NCI-H1417 (cell line): ENCODE measurements around the gene SOX8.
"Not testable (repeated sequence)": the region's sequence is repeated elsewhere in the genome, so short reads cannot be mapped to it uniquely, and the experiment has no call there.

Source experiments
- DNase-seq, 3 experiments: peaks; one replicate each; lab custom pipeline; 2025; lab: John Stamatoyannopoulos, UW

Gene SOX8

DNA sequence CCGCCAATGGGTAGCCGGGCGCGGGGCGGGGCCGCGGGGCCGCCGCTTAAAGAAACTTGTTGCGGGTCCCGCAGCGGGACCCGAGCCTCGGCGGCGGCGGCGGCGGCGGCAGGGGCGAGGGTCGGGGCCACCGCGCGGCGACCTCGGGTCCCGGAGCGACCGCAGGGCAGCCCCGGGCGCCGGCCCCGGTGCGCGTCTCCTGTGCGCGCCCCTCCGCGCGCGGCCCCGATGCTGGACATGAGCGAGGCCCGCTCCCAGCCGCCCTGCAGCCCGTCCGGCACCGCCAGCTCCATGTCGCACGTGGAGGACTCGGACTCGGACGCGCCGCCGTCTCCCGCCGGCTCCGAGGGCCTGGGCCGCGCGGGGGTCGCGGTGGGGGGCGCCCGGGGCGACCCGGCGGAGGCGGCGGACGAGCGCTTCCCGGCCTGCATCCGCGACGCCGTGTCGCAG is at the start of gene SOX8:
Gene SOX8 (plus strand): TSS at position 76 of the 450 bp plus-strand sequence. CDS start 153 bp downstream, at position 229.
- DNase-seq, result peak in 2 of 3 experiments; percentile 52 to 59

DNA sequence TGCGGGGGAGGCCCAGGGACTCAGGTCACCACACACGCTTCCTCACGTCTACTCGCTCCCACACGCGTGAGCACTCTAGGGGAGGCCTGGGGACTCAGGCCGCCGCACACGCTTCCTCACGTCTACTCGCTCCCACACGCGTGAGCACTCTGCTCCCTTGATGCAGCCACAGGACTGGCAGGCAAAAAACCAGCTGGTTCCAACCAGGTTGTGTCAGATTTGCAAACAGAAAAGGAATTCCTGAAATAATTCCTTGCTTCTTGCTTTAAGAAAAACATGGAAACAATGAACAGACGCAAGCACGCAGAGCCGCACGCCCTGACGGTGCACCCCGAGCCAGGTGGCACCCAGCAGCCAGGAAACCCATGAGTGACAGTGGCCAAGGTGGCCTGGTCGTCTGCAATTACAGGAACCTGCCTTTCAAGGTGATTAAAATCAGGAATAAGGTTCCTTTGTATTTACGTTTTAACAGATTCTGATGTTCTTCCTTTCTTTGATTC is 48.7 kb upstream of the SOX8 start:
- DNase-seq, result no peak

DNA sequence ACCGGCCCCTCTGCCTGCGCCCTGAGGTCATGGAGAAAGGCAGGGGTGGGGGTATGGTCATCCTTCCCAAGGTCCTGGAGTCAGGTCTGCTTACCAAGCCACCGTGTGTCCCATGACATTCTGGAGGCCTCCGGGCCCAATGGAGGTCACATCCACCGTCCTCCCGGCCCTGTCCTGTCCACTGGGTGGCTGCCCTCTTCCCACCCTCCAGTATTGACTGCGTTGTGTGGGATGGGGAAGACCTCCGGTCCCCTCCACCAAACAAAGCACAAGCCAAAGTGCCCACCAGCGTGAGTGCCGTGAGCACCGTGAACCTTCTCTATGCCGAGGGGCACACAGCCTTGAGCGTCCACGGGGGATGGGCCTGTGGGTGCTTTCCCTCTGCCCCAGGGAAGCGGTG is 48.0 kb upstream of the SOX8 start:
- no peak for DNase-seq

DNA sequence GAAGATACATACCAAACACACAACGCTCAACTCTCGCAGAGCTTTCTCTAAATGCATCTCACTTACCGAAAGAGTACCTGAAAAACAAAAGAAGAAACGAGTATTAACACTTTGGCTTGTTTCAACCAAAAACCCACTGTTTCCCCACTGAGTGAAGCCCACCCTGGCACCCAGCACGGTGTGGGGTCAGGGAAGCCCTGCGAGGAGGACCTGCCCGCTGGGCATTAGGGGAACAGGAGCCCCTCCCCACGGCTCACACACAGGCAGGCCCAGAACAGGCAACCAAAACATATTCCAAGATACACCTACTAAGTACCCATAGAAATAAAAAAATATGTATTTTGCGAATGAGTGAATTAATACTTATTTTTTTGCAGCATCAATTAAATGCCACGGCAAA is 47.4 kb upstream of the SOX8 start:
- no peak for DNase-seq

DNA sequence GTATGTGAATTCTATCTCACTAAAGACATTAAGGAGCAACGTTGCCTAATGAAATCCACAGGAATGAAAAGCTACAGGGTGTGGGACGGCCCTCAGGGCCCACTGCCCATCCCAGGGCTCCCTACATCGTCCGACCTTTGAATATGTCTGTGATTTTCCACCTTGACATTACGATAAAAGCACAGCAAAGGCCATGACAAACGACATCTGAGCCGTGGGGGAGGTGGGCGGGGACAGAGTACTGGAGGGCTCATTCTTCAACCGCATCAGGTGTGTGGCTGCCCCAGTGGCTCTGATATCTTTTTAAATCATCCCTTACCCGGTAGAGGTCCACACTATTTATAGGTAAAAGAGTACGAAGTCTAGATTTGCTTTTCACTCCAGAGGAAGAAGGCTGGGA is 45.9 kb upstream of the SOX8 start:
- no peak for DNase-seq

DNA sequence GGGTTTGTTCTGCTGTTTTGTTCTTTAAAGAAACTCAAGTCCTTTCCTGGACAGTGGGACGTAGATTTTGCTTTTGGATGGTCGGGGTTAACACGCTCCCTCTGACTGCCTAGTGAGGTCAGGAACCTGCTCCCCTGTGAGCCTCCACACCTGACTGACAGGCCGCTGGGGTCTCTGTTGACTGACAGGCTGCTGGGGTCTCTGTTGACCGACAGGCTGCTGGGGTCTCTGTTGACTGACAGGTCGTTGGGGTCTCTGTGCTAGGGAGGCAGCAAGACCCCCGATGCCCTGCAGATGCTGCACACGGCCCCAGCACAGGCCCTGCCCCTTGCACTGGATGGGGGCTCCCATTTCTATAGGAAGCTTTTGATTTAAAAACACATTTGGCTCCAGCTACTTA is 44.3 kb upstream of the SOX8 start:
- no peak for DNase-seq

DNA sequence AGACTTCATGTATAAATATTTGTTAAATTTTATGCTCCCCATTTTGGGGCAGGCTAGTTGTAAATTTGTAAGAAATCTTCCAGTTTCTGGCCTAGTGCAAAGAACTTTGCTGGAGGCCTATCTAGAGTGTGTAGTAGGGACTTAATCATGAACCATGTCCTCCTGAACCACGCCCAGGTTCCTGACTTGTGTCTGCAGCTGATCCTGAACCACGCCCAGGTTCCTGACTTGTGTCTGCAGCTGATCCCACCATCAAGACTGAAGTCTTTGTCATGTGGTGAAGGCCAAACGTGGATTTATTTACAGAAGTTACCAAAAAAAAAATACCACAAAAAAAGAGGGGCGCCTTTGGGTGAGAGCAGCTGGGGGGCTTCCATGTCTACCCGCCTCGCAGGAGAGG is 43.8 kb upstream of the SOX8 start:
- no peak for DNase-seq

DNA sequence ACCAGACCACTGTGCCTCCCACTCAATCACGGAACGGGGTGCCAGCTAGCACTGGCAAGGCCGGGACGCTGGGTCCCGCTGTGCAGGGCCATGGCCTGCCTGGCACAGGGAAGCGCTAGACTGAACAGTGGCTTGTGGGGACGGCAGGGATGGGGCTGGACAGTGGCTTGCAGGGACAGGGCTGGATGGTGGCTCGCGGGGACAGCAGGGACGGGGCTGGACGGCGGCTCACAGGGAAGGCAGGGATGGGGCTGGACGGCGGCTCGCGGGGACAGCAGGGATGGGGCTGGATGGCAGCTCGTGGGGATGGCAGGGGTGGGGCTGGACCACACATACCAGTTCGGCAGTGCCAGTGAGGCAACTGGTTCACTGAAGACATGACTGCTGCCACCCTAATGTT is 43.4 kb upstream of the SOX8 start:
- DNase-seq, result no peak

DNA sequence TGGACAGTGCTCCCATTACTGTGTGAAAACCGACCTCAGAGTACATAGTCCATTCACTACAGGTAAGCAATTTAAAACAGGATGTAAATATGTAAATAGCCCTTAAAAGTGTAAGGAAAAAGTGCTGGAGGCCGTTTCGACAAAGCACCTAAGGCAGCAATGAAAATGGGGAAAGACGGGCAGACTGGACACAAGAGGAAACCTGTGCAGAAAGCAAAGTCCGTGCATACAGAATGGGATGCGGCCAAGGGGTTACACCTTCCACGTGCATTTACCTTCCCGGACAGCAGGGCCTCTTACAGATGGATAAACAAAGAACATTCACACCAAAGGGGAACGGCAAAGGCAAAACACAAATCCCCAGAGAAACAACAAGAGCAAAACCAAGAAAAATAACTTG is 42.8 kb upstream of the SOX8 start:
- no peak for DNase-seq

DNA sequence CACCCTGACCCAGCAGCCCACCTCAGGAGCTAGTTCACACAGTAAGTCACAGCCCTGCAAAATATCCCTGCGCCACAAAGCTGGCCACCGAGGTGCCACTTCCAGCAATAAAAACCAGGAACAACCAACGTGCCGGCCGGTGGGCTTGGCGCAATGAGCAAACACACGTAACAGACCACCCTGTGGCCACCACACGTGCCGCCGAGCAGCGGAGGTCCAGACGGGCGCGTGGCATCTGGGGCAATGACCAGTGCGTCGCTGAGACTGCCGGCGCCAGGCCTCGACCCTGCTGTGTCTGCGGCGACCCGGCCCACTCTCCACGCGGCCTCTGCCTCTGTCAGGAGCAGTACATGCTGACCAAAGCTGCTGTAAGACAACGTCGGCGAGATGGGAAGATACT is 42.3 kb upstream of the SOX8 start:
- no peak for DNase-seq

DNA sequence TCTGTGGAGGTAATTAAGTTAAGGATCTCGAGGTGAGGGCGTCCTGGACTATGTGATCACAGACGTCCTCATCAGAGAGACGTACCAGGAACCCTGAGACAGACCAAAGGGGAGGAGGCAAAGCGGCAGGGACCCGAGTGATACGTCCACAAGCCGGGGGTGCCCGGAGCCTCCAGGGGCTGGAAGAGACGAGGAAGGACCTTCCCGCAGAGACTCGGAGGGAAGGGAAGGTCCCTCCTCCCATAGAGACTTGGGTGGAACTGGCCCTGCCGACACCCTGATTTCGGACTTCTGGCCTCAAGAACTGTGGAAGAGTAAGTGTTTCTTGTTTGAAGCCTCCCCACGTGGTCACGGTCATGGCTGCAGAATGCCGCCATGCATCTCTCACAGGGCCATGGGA is 41.6 kb upstream of the SOX8 start:
- DNase-seq, result no peak

DNA sequence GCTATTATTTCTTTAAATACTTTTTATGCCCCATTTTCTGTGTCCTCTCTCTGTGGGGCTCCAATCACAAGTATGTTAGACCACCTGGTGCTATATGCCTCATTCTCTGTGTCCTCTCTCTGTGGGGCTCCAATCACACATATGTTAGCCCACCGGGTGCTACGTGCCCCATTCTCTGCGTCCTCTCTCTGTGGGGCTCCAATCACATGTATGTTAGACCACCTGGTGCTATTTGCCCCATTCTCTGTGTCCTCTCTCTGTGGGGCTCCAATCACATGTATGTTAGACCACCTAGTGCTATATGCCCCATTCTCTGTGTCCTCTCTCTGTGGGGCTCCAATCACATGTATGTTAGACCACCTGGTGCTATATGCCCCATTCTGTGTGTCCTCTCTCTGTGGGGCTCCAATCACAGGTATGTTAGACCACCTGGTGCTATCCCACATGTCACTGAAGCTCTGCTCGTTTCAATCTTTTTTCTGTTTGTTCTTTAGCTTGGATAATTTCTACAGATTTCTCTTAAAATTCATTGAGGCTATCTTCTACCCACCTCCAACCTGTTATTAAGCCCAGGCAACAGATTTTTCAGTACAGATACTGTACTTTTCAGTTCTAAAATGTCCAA is 39.0 kb upstream of the SOX8 start:
- no peak for DNase-seq

DNA sequence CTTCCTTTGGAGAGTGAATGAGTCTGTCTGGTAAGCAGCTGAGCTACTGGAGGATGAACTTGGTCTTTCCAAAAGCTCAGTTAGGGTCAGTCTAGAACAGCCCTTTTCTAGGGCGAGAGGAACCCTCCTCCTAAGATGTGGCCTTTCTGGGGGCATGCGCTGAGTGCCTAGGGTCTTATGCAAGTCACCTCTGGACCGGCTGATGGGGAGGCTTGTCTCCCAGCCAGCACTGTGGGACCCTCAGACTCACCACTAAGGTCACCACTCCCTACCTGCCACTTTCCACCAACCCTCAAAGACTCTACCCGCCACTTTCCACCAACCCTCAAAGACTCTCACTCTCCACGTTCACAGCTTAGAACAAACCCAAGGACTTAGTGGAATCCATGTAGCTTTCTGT is 37.6 kb upstream of the SOX8 start:
- DNase-seq, result no peak

DNA sequence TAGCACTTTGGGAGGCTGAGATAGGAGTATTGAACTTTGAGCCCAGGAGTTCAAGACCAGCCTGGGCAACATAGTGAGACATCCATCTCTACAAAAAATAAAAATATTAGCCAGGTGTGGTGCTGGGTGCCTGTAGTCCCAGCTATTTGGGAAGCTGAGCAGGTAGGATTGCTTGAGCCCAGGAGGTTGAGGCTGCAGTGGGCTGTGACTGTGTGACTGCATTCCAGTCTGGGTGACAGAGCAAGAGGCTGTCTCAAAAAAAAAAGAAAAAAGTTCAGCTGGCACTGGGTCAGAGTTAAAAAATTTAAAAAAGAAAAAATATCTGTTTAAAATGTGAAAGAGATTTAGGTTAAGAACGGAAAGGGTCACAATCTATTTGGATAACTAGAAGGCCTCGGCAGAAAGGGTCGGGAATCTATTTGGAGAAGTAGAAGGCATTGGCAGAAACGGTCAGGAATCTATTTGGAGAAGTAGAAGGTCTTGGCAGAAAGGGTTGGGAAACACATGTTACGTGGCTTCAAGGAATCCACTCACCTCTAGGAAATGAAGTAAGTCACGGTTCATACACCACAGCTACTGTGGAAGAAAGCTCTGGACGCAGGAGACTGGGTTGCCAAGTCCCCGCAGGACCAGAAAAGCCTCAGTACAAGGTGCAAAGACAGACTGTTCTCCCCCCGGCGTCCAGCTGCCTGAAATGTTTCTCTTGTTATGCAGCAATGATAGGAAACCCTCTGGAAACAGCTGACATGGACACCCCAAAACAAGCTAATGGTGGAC is 36.1 kb upstream of the SOX8 start:
- DNase-seq, result no peak

DNA sequence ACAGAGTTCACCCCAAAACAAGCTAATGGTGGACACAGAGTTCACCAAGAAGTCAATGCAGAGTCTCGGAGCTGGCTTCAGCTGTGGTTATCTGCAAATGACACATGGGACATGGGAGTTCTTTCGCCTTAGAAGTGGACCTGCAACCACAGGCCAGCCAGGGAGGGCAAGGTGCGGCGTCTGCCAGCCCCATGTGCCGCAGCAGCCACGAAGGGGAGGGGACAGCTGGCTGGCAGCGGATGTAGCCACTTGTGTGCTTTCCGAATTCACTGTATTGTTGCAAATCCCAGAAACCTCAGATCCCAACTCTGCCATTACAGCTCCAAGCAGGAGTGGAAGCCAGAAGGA is 35.5 kb upstream of the SOX8 start:
- no peak for DNase-seq

DNA sequence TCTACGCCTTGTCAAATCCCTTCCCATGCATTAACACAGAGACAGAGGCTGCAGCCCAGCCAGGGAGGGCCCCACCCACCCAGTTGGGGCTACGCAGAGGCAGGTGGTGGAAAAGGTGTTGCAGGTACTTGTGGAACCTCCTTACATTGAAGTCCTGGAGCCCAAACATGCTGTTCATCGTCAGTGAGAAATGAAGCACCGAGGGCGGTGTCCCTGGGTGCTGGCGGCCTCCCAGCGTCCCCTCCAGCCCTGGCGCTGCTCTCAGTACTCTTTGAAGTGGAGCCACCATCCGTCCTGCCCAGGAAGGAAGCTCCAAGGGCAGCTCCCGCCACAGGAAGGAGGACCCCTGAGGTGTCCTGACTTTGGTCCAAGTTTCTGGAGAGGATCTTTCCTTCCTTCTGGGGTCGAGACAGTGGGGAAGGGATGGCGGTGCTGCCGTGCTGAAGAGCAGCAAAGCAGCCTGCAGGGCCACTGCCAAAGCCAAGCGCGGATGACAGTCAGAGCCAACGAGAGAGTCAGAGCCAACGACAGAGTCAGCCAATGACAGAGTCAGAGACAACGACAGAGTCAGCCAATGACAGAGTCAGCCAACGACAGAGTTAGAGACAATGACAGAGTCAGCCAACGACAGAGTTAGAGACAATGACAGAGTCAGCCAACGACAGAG is 34.2 kb upstream of the SOX8 start:
- no peak for DNase-seq

DNA sequence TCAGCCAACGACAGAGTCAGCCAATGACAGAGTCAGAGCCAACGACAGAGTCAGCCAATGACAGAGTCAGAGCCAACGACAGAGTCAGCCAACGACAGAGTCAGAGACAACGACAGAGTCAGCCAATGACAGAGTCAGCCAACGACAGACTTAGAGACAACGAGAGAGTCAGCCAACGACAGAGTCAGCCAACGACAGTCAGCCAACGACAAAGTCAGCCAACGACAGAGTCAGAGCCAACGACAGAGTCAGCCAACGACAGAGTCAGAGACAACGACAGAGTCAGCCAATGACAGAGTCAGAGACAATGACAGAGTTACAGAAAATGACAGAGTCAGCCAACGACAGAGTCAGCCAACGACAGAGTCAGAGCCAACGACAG is 33.7 kb upstream of the SOX8 start:
- DNase-seq, result not testable (repeated sequence)

DNA sequence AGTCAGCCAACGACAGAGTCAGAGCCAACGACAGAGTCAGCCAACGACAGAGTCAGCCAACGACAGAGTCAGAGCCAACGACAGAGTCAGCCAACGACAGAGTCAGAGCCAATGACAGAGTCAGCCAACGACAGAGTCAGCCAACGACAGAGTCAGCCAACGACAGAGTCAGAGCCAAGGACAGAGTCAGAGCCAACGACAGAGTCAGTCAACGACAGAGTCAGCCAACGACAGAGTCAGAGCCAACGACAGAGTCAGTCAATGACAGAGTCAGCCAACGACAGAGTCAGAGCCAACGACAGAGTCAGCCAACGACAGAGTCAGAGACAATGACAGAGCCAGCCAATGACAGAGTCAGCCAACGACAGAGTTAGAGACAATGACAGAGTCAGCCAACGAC is 32.8 kb upstream of the SOX8 start:
- DNase-seq, result not testable (repeated sequence)

DNA sequence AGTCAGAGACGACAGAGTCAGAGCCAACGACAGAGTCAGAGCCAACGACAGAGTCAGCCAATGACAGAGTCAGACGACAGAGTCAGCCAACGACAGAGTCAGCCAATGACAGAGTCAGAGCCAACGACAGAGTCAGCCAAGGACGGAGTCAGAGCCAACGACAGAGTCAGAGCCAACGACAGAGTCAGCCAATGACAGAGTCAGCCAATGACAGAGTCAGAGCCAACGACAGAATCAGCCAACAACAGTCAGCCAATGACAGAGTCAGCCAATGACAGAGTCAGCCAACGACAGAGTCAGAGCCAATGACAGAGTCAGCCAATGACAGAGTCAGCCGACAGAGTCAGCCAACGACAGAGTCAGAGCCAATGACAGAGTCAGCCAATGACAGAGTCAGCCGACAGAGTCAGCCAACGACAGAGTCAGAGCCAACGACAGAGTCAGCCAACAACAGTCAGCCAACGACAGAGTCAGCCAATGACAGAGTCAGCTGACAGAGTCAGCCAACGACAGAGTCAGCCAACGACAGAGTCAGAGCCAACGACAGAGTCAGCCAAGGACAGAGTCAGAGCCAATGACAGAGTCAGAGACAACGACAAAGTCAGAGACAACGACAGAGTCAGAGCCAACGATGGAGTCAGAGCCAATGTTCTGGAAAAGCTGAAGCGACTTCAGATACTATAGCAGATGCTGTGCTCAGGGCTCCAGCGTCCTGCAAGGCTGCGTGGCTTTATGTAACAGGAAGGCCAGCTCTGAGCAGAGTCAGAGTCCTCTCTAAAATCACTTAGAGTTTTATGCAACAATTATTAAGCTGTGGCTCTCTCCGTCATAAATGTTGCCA is 30.6 kb upstream of the SOX8 start:
- DNase-seq, result not testable (repeated sequence)

DNA sequence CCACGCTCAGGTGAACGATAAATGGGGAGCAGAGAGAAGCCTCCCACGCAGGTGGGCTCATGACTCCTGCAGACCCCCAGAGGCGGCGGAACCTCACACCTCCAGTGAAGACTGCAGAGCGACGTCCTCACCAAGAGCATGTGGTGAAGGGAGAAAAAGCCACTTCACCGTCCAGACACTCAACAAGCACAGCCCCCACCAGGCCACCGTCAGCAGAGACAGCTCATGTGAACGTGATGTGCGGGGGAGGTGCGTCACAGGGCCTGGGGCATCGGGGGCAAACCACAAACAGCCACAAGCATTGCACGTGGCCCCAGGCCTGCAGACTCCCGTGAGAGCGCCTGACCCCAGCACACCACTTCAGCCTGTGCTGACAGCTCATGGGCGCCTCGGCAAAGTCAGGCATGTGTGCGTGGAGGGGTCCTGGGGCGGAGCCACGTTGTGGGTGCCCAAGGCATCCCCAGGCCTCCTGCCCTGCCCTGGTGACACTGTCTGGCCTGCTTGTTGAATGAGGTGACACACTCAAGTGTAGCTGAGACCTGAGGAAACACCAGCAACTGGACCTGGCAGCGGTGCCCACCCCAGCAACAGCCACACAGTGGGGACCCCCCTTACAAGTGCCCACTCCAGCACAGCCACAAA is 29.8 kb upstream of the SOX8 start:
- no peak for DNase-seq

DNA sequence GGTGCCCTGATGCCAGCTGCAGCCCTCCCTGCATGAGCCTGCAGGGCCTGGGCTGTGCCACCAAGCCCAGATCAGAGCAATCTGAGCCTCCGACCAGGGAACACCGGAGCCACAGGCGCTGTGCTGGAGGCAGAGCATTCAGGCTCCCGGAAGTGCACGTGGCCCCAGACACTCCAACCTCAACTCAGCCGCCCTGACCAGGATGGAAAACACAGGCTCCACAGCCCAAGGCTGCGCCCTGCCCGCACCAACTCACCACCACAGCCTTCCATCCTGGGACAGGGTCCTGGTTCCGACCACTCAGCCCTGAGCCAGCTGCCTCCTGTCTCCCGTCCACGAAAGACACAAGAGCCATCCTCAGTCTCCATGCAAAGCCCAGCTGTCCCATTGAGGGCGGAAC is 29.2 kb upstream of the SOX8 start:
- no peak for DNase-seq

DNA sequence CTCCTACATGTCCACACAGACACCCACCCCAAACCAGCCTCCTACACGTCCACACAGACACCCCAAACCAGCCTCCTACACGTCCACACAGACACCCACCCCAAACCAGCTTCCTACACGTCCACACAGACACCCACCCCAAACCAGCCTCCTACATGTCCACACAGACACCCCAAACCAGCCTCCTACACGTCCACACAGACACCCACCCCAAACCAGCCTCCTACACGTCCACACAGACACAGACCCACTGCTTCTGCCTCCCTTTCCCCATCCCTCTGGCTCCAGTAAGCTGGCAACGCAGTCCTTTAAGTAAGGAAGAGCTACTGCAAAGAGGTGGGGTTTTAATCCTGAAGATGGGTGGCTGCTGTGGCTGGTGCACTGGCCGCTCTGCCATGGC is 27.8 kb upstream of the SOX8 start:
- DNase-seq, result peak in 1 of 3 experiments; percentile 6
